Astrocyte (in vitro differentiated cells and primary cell): ENCODE measurements around the gene LRBA.

ENCODE experiments used
- CTCF ChIP-seq: IDR thresholded peaks from 2 replicates; pipeline ENCODE4 v1.5.1; 2011; ENCODE audit warnings: low read depth, mild to moderate bottlenecking, inconsistent platforms, low read length, moderate library complexity; ENCODE audit not compliant: insufficient read depth
- EZH2 ChIP-seq: IDR thresholded peaks from 2 replicates; pipeline ENCODE4 v1.6.1; 2012; ENCODE audit warnings: mild to moderate bottlenecking, low read length, inconsistent platforms; ENCODE audit not compliant: insufficient read depth

- TF ChIP-seq CTCF (no peak), EZH2 (no peak)
These were observed 444.2 kb downstream of the LRBA start for GRCh38 chr4:150570862-150571261.
